Measurements from ENCODE around the gene MGAT5. TPM values are rescaled to one million over a fixed set of nuclear protein-coding genes. Genes with fewer than 3 reads are reported as not detected.

Gene MGAT5
- total RNA-seq, 4 donors from 2014 or later: 47.4 to 56.4 (median 50.3) TPM

DNA sequence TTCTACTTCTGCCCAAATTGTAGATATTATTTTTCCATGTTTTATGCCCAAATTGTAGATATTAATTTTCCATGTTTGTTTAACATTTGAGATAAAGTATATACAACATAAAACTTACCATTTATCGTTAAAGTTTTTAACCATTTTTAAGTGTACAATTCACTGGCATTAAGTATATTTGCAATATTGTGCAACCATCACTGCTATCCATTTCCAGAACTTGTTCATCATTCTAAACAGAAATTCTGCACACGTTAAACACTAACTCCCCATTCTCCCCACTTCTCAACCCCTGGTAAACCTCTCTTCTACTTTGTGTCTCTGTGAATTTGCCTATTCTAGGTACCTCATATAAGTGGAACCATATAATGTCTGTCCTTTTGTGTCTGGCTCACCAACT, 162.1 kb downstream of the MGAT5 start:
- WGBS: 97% methylated on average over 2 of the region's 2 CpGs
- Histone ChIP-seq H3K4me1 (peaks cover 9 to 19% (median 13%) of the 10 kb centered on the region in 4 donors), H3K36me3 (peaks cover 0 to 10% (median 0%) of the 10 kb centered on the region in 4 donors), H3K9me3 (no peaks in the 10 kb centered on the region), H3K27ac (replicated peaks in 1 of 4) (no peak overlapping the region), H3K4me3 (no peak overlapping the region), H3K27me3 (no peaks in the 10 kb centered on the region)
- DNase-seq (ENCODE audit: extremely low spot score): no peak
- intact Hi-C loops (cut with DNase I): no loop called here
- TF ChIP-seq POLR2AphosphoS5 (IDR thresholded peaks at IDR 0.05): no peak
- no peak for TF ChIP-seq POLR2A (IDR thresholded peaks at IDR 0.05; ENCODE audit: low read depth)
- TF ChIP-seq EP300 (IDR thresholded peaks at IDR 0.05): no peak
- TF ChIP-seq, protein P1, sequence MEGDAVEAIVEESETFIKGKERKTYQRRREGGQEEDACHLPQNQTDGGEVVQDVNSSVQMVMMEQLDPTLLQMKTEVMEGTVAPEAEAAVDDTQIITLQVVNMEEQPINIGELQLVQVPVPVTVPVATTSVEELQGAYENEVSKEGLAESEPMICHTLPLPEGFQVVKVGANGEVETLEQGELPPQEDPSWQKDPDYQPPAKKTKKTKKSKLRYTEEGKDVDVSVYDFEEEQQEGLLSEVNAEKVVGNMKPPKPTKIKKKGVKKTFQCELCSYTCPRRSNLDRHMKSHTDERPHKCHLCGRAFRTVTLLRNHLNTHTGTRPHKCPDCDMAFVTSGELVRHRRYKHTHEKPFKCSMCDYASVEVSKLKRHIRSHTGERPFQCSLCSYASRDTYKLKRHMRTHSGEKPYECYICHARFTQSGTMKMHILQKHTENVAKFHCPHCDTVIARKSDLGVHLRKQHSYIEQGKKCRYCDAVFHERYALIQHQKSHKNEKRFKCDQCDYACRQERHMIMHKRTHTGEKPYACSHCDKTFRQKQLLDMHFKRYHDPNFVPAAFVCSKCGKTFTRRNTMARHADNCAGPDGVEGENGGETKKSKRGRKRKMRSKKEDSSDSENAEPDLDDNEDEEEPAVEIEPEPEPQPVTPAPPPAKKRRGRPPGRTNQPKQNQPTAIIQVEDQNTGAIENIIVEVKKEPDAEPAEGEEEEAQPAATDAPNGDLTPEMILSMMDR (IDR thresholded peaks at IDR 0.05): no peak

DNA sequence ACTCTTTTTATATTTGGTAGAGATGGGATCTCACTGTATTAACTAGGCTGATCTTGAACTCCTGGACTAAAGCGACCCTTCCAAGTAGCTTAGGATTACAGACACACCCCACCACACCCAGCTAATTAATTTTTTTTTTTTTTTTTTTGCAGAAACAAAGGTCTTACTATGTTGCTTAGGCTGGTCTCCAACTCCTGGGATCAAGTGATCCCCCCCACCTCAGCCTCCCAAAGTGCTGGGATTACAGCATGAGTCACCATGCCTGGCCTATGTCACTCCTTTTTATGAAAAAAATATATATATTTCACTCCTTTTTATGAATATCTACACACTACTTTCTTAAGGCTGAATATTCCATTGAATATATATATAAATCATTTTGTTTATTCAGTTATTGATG, 162.8 kb downstream of the MGAT5 start:
- peaks cover 4 to 19% (median 8%) of the 10 kb centered on the region in 4 donors for H3K4me1 ChIP-seq
- TF ChIP-seq POLR2A (IDR thresholded peaks at IDR 0.05; ENCODE audit: low read depth) (no peak), EP300 (IDR thresholded peaks at IDR 0.05) (no peak), POLR2AphosphoS5 (IDR thresholded peaks at IDR 0.05) (no peak)
- TF ChIP-seq, protein P1 (IDR thresholded peaks at IDR 0.05): no peak
- H3K9me3 ChIP-seq: no peaks in the 10 kb centered on the region
- H3K27ac ChIP-seq (replicated peaks in 1 of 4): no peak overlapping the region
- intact Hi-C loops (cut with DNase I): no loop called here
- DNase-seq (ENCODE audit: extremely low spot score): no peak
- peaks cover 0 to 10% (median 0%) of the 10 kb centered on the region in 4 donors for H3K36me3 ChIP-seq
- no peak overlapping the region for H3K4me3 ChIP-seq
- WGBS: 90% methylated on average over 1 of the region's 1 CpG
- no peaks in the 10 kb centered on the region for H3K27me3 ChIP-seq

DNA sequence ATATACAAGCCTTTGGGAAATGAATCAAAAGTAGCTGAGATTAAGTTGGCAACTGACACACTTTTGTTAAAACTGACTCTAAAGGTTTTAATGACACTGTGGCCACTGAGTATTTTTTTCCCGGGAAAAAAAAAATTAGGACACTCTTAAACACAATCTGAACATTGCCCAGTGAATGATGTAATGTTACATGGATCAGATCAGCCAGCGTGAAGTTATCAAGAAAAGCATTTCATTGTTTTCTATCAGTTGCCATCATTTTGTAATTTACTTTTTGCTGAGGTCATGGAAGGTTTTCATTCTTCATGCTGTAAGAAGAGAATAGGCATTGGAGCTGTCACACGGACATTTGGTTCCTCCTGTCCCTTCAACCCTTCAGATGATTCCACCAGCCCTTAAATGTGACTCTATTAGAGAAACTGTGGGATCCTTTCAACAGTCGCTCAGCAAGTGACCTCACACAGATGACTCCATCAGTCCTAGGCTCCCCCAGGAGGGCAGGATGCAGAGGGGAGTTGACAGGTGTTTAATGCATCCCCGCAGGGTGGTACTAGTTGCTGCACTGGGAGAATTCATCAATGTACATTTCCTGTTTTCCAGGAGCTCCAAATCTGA, 164.2 kb downstream of the MGAT5 start:
- no peak for TF ChIP-seq POLR2A (IDR thresholded peaks at IDR 0.05; ENCODE audit: low read depth)
- TF ChIP-seq, protein P1 (IDR thresholded peaks at IDR 0.05): no peak
- TF ChIP-seq EP300 (IDR thresholded peaks at IDR 0.05): no peak
- TF ChIP-seq POLR2AphosphoS5 (IDR thresholded peaks at IDR 0.05): no peak
- Histone ChIP-seq H3K4me1 (peaks cover 0 to 12% (median 4%) of the 10 kb centered on the region in 4 donors), H3K4me3 (no peak overlapping the region), H3K9me3 (no peaks in the 10 kb centered on the region), H3K36me3 (peaks cover 0 to 6% (median 3%) of the 10 kb centered on the region in 4 donors), H3K27ac (replicated peaks in 1 of 4) (no peak overlapping the region), H3K27me3 (no peaks in the 10 kb centered on the region)
- intact Hi-C loops (cut with DNase I): no loop called here
- WGBS: 77% methylated on average over 5 of the region's 5 CpGs
- no peak for DNase-seq (ENCODE audit: extremely low spot score)

DNA sequence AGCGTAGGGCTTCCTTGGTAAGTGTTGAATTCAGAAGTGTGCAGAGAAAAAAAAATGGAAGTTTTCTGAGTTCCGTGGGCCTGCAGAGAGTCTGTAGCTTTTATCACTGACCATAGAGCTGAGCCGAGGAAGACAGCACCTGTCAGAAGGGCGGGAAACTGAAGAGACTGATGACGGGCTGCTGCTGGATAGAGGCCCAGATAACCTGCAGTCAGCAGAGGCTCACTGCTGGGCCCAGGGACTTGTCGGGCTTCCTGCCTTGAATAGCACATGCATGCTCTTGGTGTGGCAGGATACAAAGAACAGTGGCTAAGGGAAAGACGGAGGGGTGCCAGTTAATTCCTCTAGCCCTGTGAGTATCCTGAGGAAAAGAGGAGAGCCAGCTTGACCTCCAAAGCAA, 166.4 kb downstream of the MGAT5 start:
- Histone ChIP-seq H3K9me3 (no peaks in the 10 kb centered on the region), H3K4me1 (peaks cover 0 to 12% (median 4%) of the 10 kb centered on the region in 4 donors), H3K4me3 (no peak overlapping the region), H3K27me3 (no peaks in the 10 kb centered on the region), H3K36me3 (peaks cover 7 to 19% (median 9%) of the 10 kb centered on the region in 4 donors), H3K27ac (replicated peaks in 1 of 4) (no peak overlapping the region)
- WGBS: 79% methylated on average over 7 of the region's 7 CpGs
- intact Hi-C loops (cut with DNase I): no loop called here
- TF ChIP-seq POLR2AphosphoS5 (IDR thresholded peaks at IDR 0.05): no peak
- TF ChIP-seq, protein P1 (IDR thresholded peaks at IDR 0.05): no peak
- no peak for TF ChIP-seq EP300 (IDR thresholded peaks at IDR 0.05)
- no peak for TF ChIP-seq POLR2A (IDR thresholded peaks at IDR 0.05; ENCODE audit: low read depth)
- no peak for DNase-seq (ENCODE audit: extremely low spot score)

DNA sequence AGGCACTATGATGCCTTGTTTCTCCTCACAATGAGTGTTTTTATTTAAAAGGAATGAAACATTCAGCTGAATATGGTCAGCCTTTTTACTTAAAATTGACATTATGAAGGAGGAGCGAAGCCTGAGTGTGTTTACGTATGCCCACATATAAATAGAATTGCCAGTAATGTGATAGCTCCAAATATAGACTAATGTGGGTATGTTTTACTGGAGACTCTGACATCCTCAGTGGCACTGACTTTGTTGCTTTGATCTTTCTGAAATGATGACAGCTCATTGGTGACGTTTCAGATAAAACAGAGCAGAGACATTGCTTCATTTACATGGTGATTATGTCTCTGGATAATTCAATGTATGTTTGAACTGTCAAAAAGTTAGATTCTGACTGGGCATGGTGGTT, 167.0 kb downstream of the MGAT5 start:
- DNase-seq (ENCODE audit: extremely low spot score): no peak
- WGBS: 83% methylated on average over 3 of the region's 3 CpGs
- TF ChIP-seq, protein P1 (IDR thresholded peaks at IDR 0.05): no peak
- TF ChIP-seq POLR2A (IDR thresholded peaks at IDR 0.05; ENCODE audit: low read depth) (no peak), POLR2AphosphoS5 (IDR thresholded peaks at IDR 0.05) (no peak), EP300 (IDR thresholded peaks at IDR 0.05) (no peak)
- intact Hi-C loops (cut with DNase I): no loop called here
- H3K36me3 ChIP-seq: peaks cover 7 to 19% (median 9%) of the 10 kb centered on the region in 4 donors
- no peaks in the 10 kb centered on the region for H3K27me3 ChIP-seq
- no peak overlapping the region for H3K4me3 ChIP-seq
- H3K4me1 ChIP-seq: peaks cover 0 to 12% (median 4%) of the 10 kb centered on the region in 4 donors
- no peak overlapping the region for H3K27ac ChIP-seq (replicated peaks in 1 of 4)
- H3K9me3 ChIP-seq: no peaks in the 10 kb centered on the region
